Adrenal gland (tissue), 12 donors: ENCODE data around the gene ISCA2. TPM values are rescaled to one million over a fixed set of nuclear protein-coding genes. Genes with fewer than 3 reads are reported as not detected.

ENCODE experiments used
- DNase-seq, 7 donors: peaks; one replicate each; pipeline ENCODE4 v3.0.0-alpha.2; 2019 to 2020
- H3K27ac ChIP-seq, 5 donors: fragments of 200-600 bp; sonication (generic) in 4 of 5; 1 replicate in 3 of 5; 2 replicates in 2 of 5; pipeline versions ENCODE4 v1.5.1 to v1.8.0; 2016 to 2020; ENCODE audit warnings: mild to moderate bottlenecking in 1 of 5
- H3K27me3 ChIP-seq: fragments of 200-600 bp; 2 replicates; pipeline ENCODE4 v1.8.0; 2021
- H3K36me3 ChIP-seq, 2 donors: fragments of 200-600 bp; replicated peaks in 1 of 2; 1 replicate in 1 of 2; 2 replicates in 1 of 2; pipeline versions ENCODE4 v1.5.1 to v1.8.0; 2018 to 2022
- H3K4me1 ChIP-seq, 2 donors: fragments of 200-600 bp; replicated peaks in 1 of 2; 1 replicate in 1 of 2; 2 replicates in 1 of 2; pipeline versions ENCODE4 v1.5.1 to v1.8.0; 2018 to 2021
- H3K4me3 ChIP-seq, 4 donors: fragments of 200-600 bp; sonication (generic) in 3 of 4; one replicate each; pipeline ENCODE4 v1.5.1; 2016 to 2018
- H3K9me3 ChIP-seq, 3 donors: fragments of 200-600 bp; sonication (generic) in 1 of 3; replicated peaks in 1 of 3; 1 replicate in 2 of 3; 2 replicates in 1 of 3; pipeline versions ENCODE4 v1.5.1 to v1.8.0; 2016 to 2021
- CTCF ChIP-seq, 6 experiments: fragments of 450-650 bp in 4 of 6; fragments of 200-600 bp in 2 of 6; sonication (generic) in 1 of 6; IDR thresholded peaks; 1 replicate in 5 of 6; 2 replicates in 1 of 6; pipeline versions ENCODE4 v1.5.1 to v1.8.0; 2016 to 2021; ENCODE audit warnings: antibody characterized with exemption in 6 of 6, mild to moderate bottlenecking in 2 of 6, moderate library complexity in 1 of 6
- POLR2A ChIP-seq, 2 donors: fragments of 450-650 bp; IDR thresholded peaks; one replicate each; pipeline ENCODE4 v1.6.1; 2017; ENCODE audit warnings: antibody characterized with exemption in 2 of 2, mild to moderate bottlenecking in 2 of 2, moderate library complexity in 1 of 2
- WGBS, 4 donors: extraction: QIAGEN DNeasy Blood & Tissue Kit in 2 of 4; methylation state at CpG; one replicate each; pipeline versions ENCODE4 v1.1.5 to v1.1.7; 2013 to 2017; 5-methylcytosine and 5-hydroxymethylcytosine counted together
- intact Hi-C, 2 donors: fragments of 100-400 bp; cut with DNase I; formaldehyde crosslinking; loops; one replicate each; pipeline versions ENCODE4 v1.14.1 to v1.15.0; 2022 to 2023
- polyA plus RNA-seq, 3 donors: library from polyadenylated mRNA; stranded (reverse); fragments of 200-250 nt in 2 of 3; fragments of 350-450 nt in 1 of 3; fragmentation: Illumina TruSeq in 1 of 3; extraction: RNeasy Lipid Tissue Mini Kit (QIAGEN cat#74804) in 1 of 3; gene quantifications; one replicate each; pipeline ENCODE4 v1.2.3, GENCODE V29; 2013 to 2014
- total RNA-seq, 9 donors: library from RNA; depleted of rRNA in 4 of 9; stranded (reverse); fragments of >200 nt in 4 of 9; fragments of 120-200 nt in 1 of 9; fragmentation: NEBNext Ultra II Directional in 1 of 9; extraction: Animal tissue kit (Norgen Biotek cat#: 25700) in 1 of 9; gene quantifications; one replicate each; pipeline versions ENCODE4 v1.1.0 to v1.2.4, GENCODE V29; 2013 to 2023
- donor health status: healthy with polysubstance abuse.
- donor health status: Bipolar disorder and iron deficiency.
- donor health status: DM: yes; HTN: yes; CAD: no.
- donor health status: DM: no; HTN: no; CAD: no.
- donor health status: DM: no; HTN: no; CAD: no.
- donor health status: DM: yes; HTN: yes; CAD: no.

Gene ISCA2
- total and polyA plus RNA-seq, 12 donors = 13.2 to 63.6 (median 47.4) TPM

GRCh38 chr14:74519316-74520074, 25.9 kb downstream of the ISCA2 start:
- WGBS, 4 donors = 87 to 94% (median 91%) methylated on average over 5 to 6 of the region's 6 CpGs

GRCh38 chr14:74521756-74522155, 28.2 kb downstream of the ISCA2 start:
- whole genome bisulfite sequencing, 4 donors = 77 to 86% (median 83%) methylated on average over 3 to 10 of the region's 10 CpGs
- DNase-seq = no peak

More at GRCh38 chr14:74519316-74520074, 25.9 kb downstream of the ISCA2 start:
- no peak overlapping the region for H3K4me3 ChIP-seq
- DNase-seq = no peak
- H3K27ac ChIP-seq = no peak overlapping the region
- intact Hi-C loops = no loop called here
- H3K27me3 ChIP-seq = no peaks in the 10 kb centered on the region
- peaks cover 7 to 12% of the 10 kb centered on the region in 2 donors for H3K4me1 ChIP-seq
- H3K9me3 ChIP-seq = no peaks in the 10 kb centered on the region
- TF ChIP-seq CTCF (IDR thresholded peaks at IDR 0.05) (no peak), POLR2A (IDR thresholded peaks at IDR 0.05) (no peak)
- H3K36me3 ChIP-seq = no peaks in the 10 kb centered on the region

GRCh38 chr14:74522740-74523139, 29.2 kb downstream of the ISCA2 start:
- WGBS, 4 donors = 87 to 97% (median 93%) methylated on average over 5 to 7 of the region's 7 CpGs
- Histone ChIP-seq H3K4me3 (no peak overlapping the region), H3K27ac (no peak overlapping the region), H3K4me1 (peaks cover 9% of the 10 kb centered on the region in 2 donors), H3K9me3 (no peaks in the 10 kb centered on the region), H3K27me3 (no peaks in the 10 kb centered on the region), H3K36me3 (no peaks in the 10 kb centered on the region)
- intact Hi-C loops = no loop called here
- no peak for DNase-seq
- TF ChIP-seq POLR2A (IDR thresholded peaks at IDR 0.05) (no peak), CTCF (IDR thresholded peaks at IDR 0.05) (no peak)

More at GRCh38 chr14:74521756-74522155, 28.2 kb downstream of the ISCA2 start:
- Histone ChIP-seq H3K4me3 (no peak overlapping the region), H3K27ac (no peak overlapping the region), H3K4me1 (peaks cover 14% of the 10 kb centered on the region in 2 donors), H3K27me3 (no peaks in the 10 kb centered on the region), H3K9me3 (no peaks in the 10 kb centered on the region), H3K36me3 (no peaks in the 10 kb centered on the region)
- no peak for TF ChIP-seq CTCF (IDR thresholded peaks at IDR 0.05)
- TF ChIP-seq POLR2A (IDR thresholded peaks at IDR 0.05) = no peak
- intact Hi-C loops = no loop called here

GRCh38 chr14:74524076-74524811, 30.7 kb downstream of the ISCA2 start:
- 58 to 70% (median 63%) methylated on average over 5 to 14 of the region's 14 CpGs for WGBS, 4 donors
- Histone ChIP-seq H3K4me3 (no peak overlapping the region), H3K36me3 (no peaks in the 10 kb centered on the region), H3K27ac (no peak overlapping the region), H3K27me3 (no peaks in the 10 kb centered on the region), H3K4me1 (peaks cover 9% of the 10 kb centered on the region in 2 donors), H3K9me3 (no peaks in the 10 kb centered on the region)
- peak in 5 of 7 donors; percentile 44 to 83 (median 62) for DNase-seq
- TF ChIP-seq POLR2A (IDR thresholded peaks at IDR 0.05) (no peak), CTCF (IDR thresholded peaks at IDR 0.05) (no peak)
- intact Hi-C loops = no loop called here
